Measurements from ENCODE around the gene APP.

The APP gene

GRCh38 chr21:25862596-25862995, 308.0 kb downstream of the APP start:
- Histone ChIP-seq H3K4me3 (ENCODE audit: low read length) (no peak overlapping the region), H4K20me1 (ENCODE audit: insufficient read depth, low read length) (no peaks in the 10 kb centered on the region), H3K27ac (ENCODE audit: low read length) (no peak overlapping the region), H3K79me2 (ENCODE audit: low read length) (no peaks in the 10 kb centered on the region), H3K4me2 (ENCODE audit: low read length) (0 out of 2 replicates have a peak overlapping the region, but pooled peaks have one; percentile 11), H3K9ac (ENCODE audit: low read length) (no peak overlapping the region), H3K9me3 (ENCODE audit: insufficient read depth, low read length) (no peaks in the 10 kb centered on the region), H2AFZ (ENCODE audit: low read depth, low read length) (peak overlapping the region; percentile 94), H3K36me3 (replicated peaks; ENCODE audit: low read depth, low read length) (no peaks in the 10 kb centered on the region), H3K4me1 (ENCODE audit: low read length) (peaks cover 14% of the 10 kb centered on the region), H3K27me3 (ENCODE audit: low read depth, low read length) (no peaks in the 10 kb centered on the region)
- TF ChIP-seq EZH2phosphoT487 (IDR thresholded peaks at IDR 0.05; ENCODE audit: low read depth) (no peak), CTCF (IDR thresholded peaks at IDR 0.05; ENCODE audit: low read depth, low read length) (peak; percentile 87)

GRCh38 chr21:25862112-25862511, 308.5 kb downstream of the APP start:
- TF ChIP-seq CTCF (IDR thresholded peaks at IDR 0.05; ENCODE audit: low read depth, low read length) = no peak
- no peak overlapping the region for H3K27ac ChIP-seq (ENCODE audit: low read length)
- H3K4me1 ChIP-seq (ENCODE audit: low read length) = peaks cover 9% of the 10 kb centered on the region
- H3K36me3 ChIP-seq (replicated peaks; ENCODE audit: low read depth, low read length) = no peaks in the 10 kb centered on the region
- 0 out of 2 replicates have a peak overlapping the region, but pooled peaks have one; percentile 11 for H3K4me2 ChIP-seq (ENCODE audit: low read length)
- no peaks in the 10 kb centered on the region for H3K9me3 ChIP-seq (ENCODE audit: insufficient read depth, low read length)
- H2AFZ ChIP-seq (ENCODE audit: low read depth, low read length) = peak overlapping the region; percentile 94
- H3K27me3 ChIP-seq (ENCODE audit: low read depth, low read length) = no peaks in the 10 kb centered on the region
- H4K20me1 ChIP-seq (ENCODE audit: insufficient read depth, low read length) = no peaks in the 10 kb centered on the region
- no peaks in the 10 kb centered on the region for H3K79me2 ChIP-seq (ENCODE audit: low read length)
- H3K4me3 ChIP-seq (ENCODE audit: low read length) = no peak overlapping the region
- H3K9ac ChIP-seq (ENCODE audit: low read length) = no peak overlapping the region

GRCh38 chr21:25859235-25859929, 311.2 kb downstream of the APP start:
- H3K9ac ChIP-seq (ENCODE audit: low read length) = no peak overlapping the region
- H3K36me3 ChIP-seq (replicated peaks; ENCODE audit: low read depth, low read length) = no peaks in the 10 kb centered on the region
- TF ChIP-seq CTCF (IDR thresholded peaks at IDR 0.05; ENCODE audit: low read depth, low read length) (no peak), EZH2phosphoT487 (IDR thresholded peaks at IDR 0.05; ENCODE audit: low read depth) (no peak)
- no peaks in the 10 kb centered on the region for H3K27me3 ChIP-seq (ENCODE audit: low read depth, low read length)
- H3K4me1 ChIP-seq (ENCODE audit: low read length) = peaks cover 5% of the 10 kb centered on the region
- H3K4me3 ChIP-seq (ENCODE audit: low read length) = no peak overlapping the region
- peak overlapping the region; percentile 9 for H2AFZ ChIP-seq (ENCODE audit: low read depth, low read length)
- no peaks in the 10 kb centered on the region for H4K20me1 ChIP-seq (ENCODE audit: insufficient read depth, low read length)
- H3K4me2 ChIP-seq (ENCODE audit: low read length) = no peak overlapping the region
- H3K79me2 ChIP-seq (ENCODE audit: low read length) = no peaks in the 10 kb centered on the region
- H3K9me3 ChIP-seq (ENCODE audit: insufficient read depth, low read length) = no peaks in the 10 kb centered on the region
- H3K27ac ChIP-seq (ENCODE audit: low read length) = no peak overlapping the region

GRCh38 chr21:25858325-25858724, 312.2 kb downstream of the APP start:
- no peak for TF ChIP-seq EZH2phosphoT487 (IDR thresholded peaks at IDR 0.05; ENCODE audit: low read depth)
- no peak for TF ChIP-seq CTCF (IDR thresholded peaks at IDR 0.05; ENCODE audit: low read depth, low read length)
- no peaks in the 10 kb centered on the region for H4K20me1 ChIP-seq (ENCODE audit: insufficient read depth, low read length)
- no peaks in the 10 kb centered on the region for H3K9me3 ChIP-seq (ENCODE audit: insufficient read depth, low read length)
- no peaks in the 10 kb centered on the region for H3K27me3 ChIP-seq (ENCODE audit: low read depth, low read length)
- H3K4me1 ChIP-seq (ENCODE audit: low read length) = peaks cover 5% of the 10 kb centered on the region
- no peak overlapping the region for H3K9ac ChIP-seq (ENCODE audit: low read length)
- H3K27ac ChIP-seq (ENCODE audit: low read length) = no peak overlapping the region
- no peak overlapping the region for H2AFZ ChIP-seq (ENCODE audit: low read depth, low read length)
- H3K36me3 ChIP-seq (replicated peaks; ENCODE audit: low read depth, low read length) = no peaks in the 10 kb centered on the region
- H3K4me2 ChIP-seq (ENCODE audit: low read length) = no peak overlapping the region
- no peaks in the 10 kb centered on the region for H3K79me2 ChIP-seq (ENCODE audit: low read length)
- no peak overlapping the region for H3K4me3 ChIP-seq (ENCODE audit: low read length)

Measured in OCI-LY3 (cell line).